ENCODE results near the gene RASSF10.
"Not testable (repeated sequence)": the region's sequence is repeated elsewhere in the genome, so short reads cannot be mapped to it uniquely, and the experiment has no call there.

RASSF10 gene

GRCh38 chr11:13043912-13044628, 35.0 kb downstream of the RASSF10 start:
- no peak for DNase-seq
- in situ Hi-C loops (cut with MboI; ENCODE audit: low pct_unique_long_range_greater_than_20kb, low sequenced_read_pairs), result no loop called here

- DNase-seq, result not testable (repeated sequence)
Observed at GRCh38 chr11:13045089-13045488, 36.0 kb downstream of the RASSF10 start.

GRCh38 chr11:13045734-13046133, 36.6 kb downstream of the RASSF10 start:
- DNase-seq, result no peak
- in situ Hi-C loops (cut with MboI; ENCODE audit: low pct_unique_long_range_greater_than_20kb, low sequenced_read_pairs), result no loop called here

More at GRCh38 chr11:13045089-13045488, 36.0 kb downstream of the RASSF10 start:
- in situ Hi-C loops (cut with MboI; ENCODE audit: low pct_unique_long_range_greater_than_20kb, low sequenced_read_pairs), result not testable (repeated sequence)

- in situ Hi-C loops (cut with MboI; ENCODE audit: low pct_unique_long_range_greater_than_20kb, low sequenced_read_pairs), result no loop called here
- DNase-seq, result no peak
Observed at GRCh38 chr11:13046637-13047570, 37.8 kb downstream of the RASSF10 start.

GRCh38 chr11:13047884-13048283, 38.8 kb downstream of the RASSF10 start:
- no peak for DNase-seq
- in situ Hi-C loops (cut with MboI; ENCODE audit: low pct_unique_long_range_greater_than_20kb, low sequenced_read_pairs), result no loop called here

- in situ Hi-C loops (cut with MboI; ENCODE audit: low pct_unique_long_range_greater_than_20kb, low sequenced_read_pairs), result no loop called here
- no peak for DNase-seq
Observed at GRCh38 chr11:13051257-13051656, 42.1 kb downstream of the RASSF10 start.

GRCh38 chr11:13052130-13052571, 43.0 kb downstream of the RASSF10 start:
- DNase-seq, result no peak
- in situ Hi-C loops (cut with MboI; ENCODE audit: low pct_unique_long_range_greater_than_20kb, low sequenced_read_pairs), result no loop called here

GRCh38 chr11:13053255-13053917, 44.3 kb downstream of the RASSF10 start:
- in situ Hi-C loops (cut with MboI; ENCODE audit: low pct_unique_long_range_greater_than_20kb, low sequenced_read_pairs), result no loop called here

GRCh38 chr11:13054278-13054677, 45.2 kb downstream of the RASSF10 start:
- DNase-seq, result no peak
- in situ Hi-C loops (cut with MboI; ENCODE audit: low pct_unique_long_range_greater_than_20kb, low sequenced_read_pairs), result no loop called here

More at GRCh38 chr11:13053255-13053917, 44.3 kb downstream of the RASSF10 start:
- DNase-seq, result no peak

- in situ Hi-C loops (cut with MboI; ENCODE audit: low pct_unique_long_range_greater_than_20kb, low sequenced_read_pairs), result no loop called here
- DNase-seq, result no peak
Observed at GRCh38 chr11:13055200-13055599, 46.1 kb downstream of the RASSF10 start.

- DNase-seq, result no peak
- in situ Hi-C loops (cut with MboI; ENCODE audit: low pct_unique_long_range_greater_than_20kb, low sequenced_read_pairs), result no loop called here
Observed at GRCh38 chr11:13061294-13061990, 52.3 kb downstream of the RASSF10 start.
